A549 (cell line): ENCODE results near the gene CACNB1. TPM values are rescaled to one million over a fixed set of nuclear protein-coding genes. Genes with fewer than 3 reads are reported as not detected.
A peak's percentile ranks its signal among the peaks of the same experiment; 100 is the strongest.

Experiments
- ATAC-seq, 2 experiments: fragments of 200-7000 bp in 1 of 2; fragments of >200 bp in 1 of 2; cut with Nextera tagmentation in 1 of 2; cut with Tn5 transposase in 1 of 2; 3 replicates each; pipeline versions ENCODE4 v1.8.0 to v1.9.1; 2018 to 2020; ENCODE audit warnings: mild to moderate bottlenecking in 1 of 2, moderate library complexity in 1 of 2
- CTCF ChIA-PET: fragments of 300-600 bp; sonication (Branson Sonifier 250); formaldehyde crosslinking; extraction: SDS; loops from one replicate; lab custom pipeline; 2021; ENCODE audit warnings: antibody characterized with exemption, inconsistent platforms; lab: Yijun Ruan, JAX
- POLR2A ChIA-PET: fragments of 350-600 bp; formaldehyde crosslinking; extraction: SDS; loops from one replicate; lab custom pipeline; 2021; ENCODE audit warnings: antibody characterized with exemption, inconsistent platforms; lab: Yijun Ruan, JAX
- DNase-seq, 2 experiments: peaks; one replicate each; pipeline versions ENCODE4 v3.0.0 to v3.0.0-alpha.2; 2011 to 2016; ENCODE audit warnings: low read depth in 1 of 2, low spot score in 1 of 2
- FAIRE-seq: peaks from 2 replicates; lab custom pipeline; 2011; peaks lifted over from hg19 to GRCh38; lab: Jason Lieb, UNC
- H3K27ac ChIP-seq, 2 experiments: fragments of >200 bp; sonication (Bioruptor Twin); formaldehyde crosslinking; 3 replicates each; pipeline ENCODE4 v1.5.1; 2016 to 2017
- H3K4me1 ChIP-seq: fragments of >200 bp; sonication (Bioruptor Twin); formaldehyde crosslinking; 3 replicates; pipeline ENCODE4 v1.6.1; 2016
- H3K4me2 ChIP-seq: fragments of >200 bp; sonication (Bioruptor Twin); formaldehyde crosslinking; 3 replicates; pipeline ENCODE4 v1.6.1; 2016
- H3K4me3 ChIP-seq: fragments of >200 bp; sonication (Bioruptor Twin); formaldehyde crosslinking; 3 replicates; pipeline ENCODE4 v1.5.1; 2016
- H3K9me3 ChIP-seq: fragments of >200 bp; sonication (Bioruptor Twin); formaldehyde crosslinking; 3 replicates; pipeline ENCODE4 v1.6.1; 2016
- CBX2 ChIP-seq: fragments of 200-600 bp; sonication (generic); IDR thresholded peaks from 2 replicates; pipeline ENCODE4 v1.6.1; 2016; ENCODE audit warnings: low read depth, mild to moderate bottlenecking, borderline replicate concordance
- CEBPB ChIP-seq, 2 experiments: fragments of >200 bp in 1 of 2; sonication (Bioruptor Twin) in 1 of 2; formaldehyde crosslinking in 1 of 2; IDR thresholded peaks; 2 replicates each; pipeline ENCODE4 v1.6.1; 2012 to 2016
- CHD2 ChIP-seq: fragments of 150-350 bp; IDR thresholded peaks from 2 replicates; pipeline ENCODE4 v1.6.1; 2014; ENCODE audit warnings: low read length; ENCODE audit not compliant: partially characterized antibody
- CHD4 ChIP-seq: fragments of 200-600 bp; sonication (generic); IDR thresholded peaks from 2 replicates; pipeline ENCODE4 v1.6.1; 2016; ENCODE audit warnings: antibody characterized with exemption, mild to moderate bottlenecking, borderline replicate concordance
- EHF ChIP-seq: fragments of 250-450 bp; sonication (Bioruptor Pico); IDR thresholded peaks from 2 replicates; pipeline ENCODE4 v1.5.0; 2020; ENCODE audit warnings: mild to moderate bottlenecking
- EHMT2 ChIP-seq: fragments of 200-600 bp; sonication (generic); IDR thresholded peaks from 2 replicates; pipeline ENCODE4 v1.6.1; 2016; ENCODE audit warnings: antibody characterized with exemption, low read depth, mild to moderate bottlenecking, moderate library complexity
- EP300 ChIP-seq, 2 experiments: fragments of >200 bp; sonication (Bioruptor Twin); formaldehyde crosslinking; IDR thresholded peaks; 2 replicates in 1 of 2; 3 replicates in 1 of 2; pipeline ENCODE4 v1.6.1; 2016 to 2017
- ESRRA ChIP-seq: fragments of 150-350 bp; IDR thresholded peaks from 2 replicates; pipeline ENCODE4 v1.6.1; 2014; ENCODE audit warnings: mild to moderate bottlenecking, low read length, borderline replicate concordance
- FOSB ChIP-seq: fragments of 250-450 bp; sonication (Bioruptor Pico); IDR thresholded peaks from 2 replicates; pipeline ENCODE4 v1.5.0; 2020; ENCODE audit warnings: mild to moderate bottlenecking, moderate library complexity
- HOXB13 ChIP-seq: fragments of 250-450 bp; sonication (Bioruptor Pico); IDR thresholded peaks from 2 replicates; pipeline ENCODE4 v1.5.0; 2020; ENCODE audit warnings: low read depth, mild to moderate bottlenecking, moderate library complexity
- JUNB ChIP-seq: fragments of >200 bp; sonication (Bioruptor Twin); formaldehyde crosslinking; IDR thresholded peaks from 2 replicates; pipeline ENCODE4 v1.6.1; 2016
- KDM1A ChIP-seq: fragments of 200-600 bp; sonication (generic); IDR thresholded peaks from 2 replicates; pipeline ENCODE4 v1.6.1; 2016; ENCODE audit warnings: low read depth, mild to moderate bottlenecking
- KDM5A ChIP-seq: fragments of 200-600 bp; sonication (generic); IDR thresholded peaks from 2 replicates; pipeline ENCODE4 v1.6.1; 2016; ENCODE audit warnings: antibody characterized with exemption, mild to moderate bottlenecking
- NPAS2 ChIP-seq: fragments of 250-450 bp; sonication (Bioruptor Pico); IDR thresholded peaks from 2 replicates; pipeline ENCODE4 v1.8.0; 2022; ENCODE audit warnings: mild to moderate bottlenecking, moderate library complexity, borderline replicate concordance
- NR3C1 ChIP-seq: fragments of >200 bp; sonication (Bioruptor Twin); formaldehyde crosslinking; IDR thresholded peaks from 3 replicates; pipeline ENCODE4 v1.6.1; 2017
- PHF8 ChIP-seq: fragments of 200-600 bp; sonication (generic); IDR thresholded peaks from 2 replicates; pipeline ENCODE4 v1.6.1; 2016; ENCODE audit warnings: low read depth, mild to moderate bottlenecking, antibody characterized with exemption, moderate library complexity, borderline replicate concordance
- POLR2A ChIP-seq: IDR thresholded peaks from 2 replicates; pipeline ENCODE4 v1.6.1; 2012; ENCODE audit warnings: mild to moderate bottlenecking, low read length
- POLR2AphosphoS2 ChIP-seq: conservative IDR thresholded peaks from 2 replicates; pipeline ENCODE4 v1.6.1; 2012; ENCODE audit warnings: low read length, improper control_type of control experiment, inconsistent platforms
- RAD21 ChIP-seq, 2 experiments: fragments of >200 bp in 1 of 2; sonication (Bioruptor Twin) in 1 of 2; formaldehyde crosslinking in 1 of 2; IDR thresholded peaks in 1 of 2; conservative IDR thresholded peaks in 1 of 2; 2 replicates in 1 of 2; 3 replicates in 1 of 2; pipeline ENCODE4 v1.6.1; 2012 to 2018; ENCODE audit warnings: inconsistent platforms in 1 of 2
- SMC3 ChIP-seq: fragments of >200 bp; sonication (Bioruptor Twin); formaldehyde crosslinking; IDR thresholded peaks from 3 replicates; pipeline ENCODE4 v1.6.1; 2018; ENCODE audit warnings: inconsistent platforms
- SREBF2 ChIP-seq: fragments of 450-650 bp; IDR thresholded peaks from 2 replicates; pipeline ENCODE4 v1.6.1; 2014; ENCODE audit warnings: mild to moderate bottlenecking, moderate library complexity
- ZFP36 ChIP-seq: fragments of 450-650 bp; IDR thresholded peaks from 2 replicates; pipeline ENCODE4 v1.6.1; 2014; ENCODE audit warnings: borderline replicate concordance; ENCODE audit not compliant: partially characterized antibody
- ZNF302 ChIP-seq: fragments of 250-450 bp; sonication (Bioruptor Pico); IDR thresholded peaks from 2 replicates; pipeline ENCODE4 v1.9.0; 2021; ENCODE audit warnings: inconsistent platforms, mild to moderate bottlenecking, moderate library complexity
- ZSCAN20 ChIP-seq: fragments of 250-450 bp; sonication (Bioruptor Pico); IDR thresholded peaks from 2 replicates; pipeline ENCODE4 v1.8.0; 2022; ENCODE audit warnings: mild to moderate bottlenecking, moderate library complexity
- WGBS: methylation state at CpG from one replicate; pipeline ENCODE4 v1.1.6; 2017; ENCODE audit errors: missing lambda C conversion rate; 5-methylcytosine and 5-hydroxymethylcytosine counted together
- polyA plus RNA-seq, 4 experiments: library from polyadenylated mRNA; depleted of rRNA in 3 of 4; stranded (reverse); fragments of >200 nt; fragmentation: RNase III in 1 of 4; extraction: RNeasy Plus Mini Kit Qiagen cat#74134 plus additional on column Dnase treatment in 1 of 4; gene quantifications; 2 replicates in 3 of 4; 3 replicates in 1 of 4; pipeline ENCODE4 v1.2.3, GENCODE V29; 2011 to 2017
- TF ChIP-seq, protein P1 (sequence below): IDR thresholded peaks from 2 replicates; pipeline ENCODE4 v1.6.1; 2012; ENCODE audit warnings: low read depth, borderline replicate concordance
- TF ChIP-seq, protein P2 (sequence below): fragments of >200 bp; sonication (Bioruptor Twin); formaldehyde crosslinking; IDR thresholded peaks from 3 replicates; pipeline ENCODE4 v1.5.1; 2016
- TF ChIP-seq, protein P3 (sequence below): fragments of 250-450 bp; sonication (Bioruptor Pico); IDR thresholded peaks from 2 replicates; pipeline ENCODE4 v1.5.0; 2020; ENCODE audit warnings: low read depth, mild to moderate bottlenecking, moderate library complexity
- TF ChIP-seq, protein P4 (sequence below): IDR thresholded peaks from 2 replicates; pipeline ENCODE4 v1.6.1; 2012

The CACNB1 gene
- polyA plus RNA-seq, 2 of the 4 experiments (the other 2 are of a cell fraction), result 3.6 to 3.9 TPM

DNA sequence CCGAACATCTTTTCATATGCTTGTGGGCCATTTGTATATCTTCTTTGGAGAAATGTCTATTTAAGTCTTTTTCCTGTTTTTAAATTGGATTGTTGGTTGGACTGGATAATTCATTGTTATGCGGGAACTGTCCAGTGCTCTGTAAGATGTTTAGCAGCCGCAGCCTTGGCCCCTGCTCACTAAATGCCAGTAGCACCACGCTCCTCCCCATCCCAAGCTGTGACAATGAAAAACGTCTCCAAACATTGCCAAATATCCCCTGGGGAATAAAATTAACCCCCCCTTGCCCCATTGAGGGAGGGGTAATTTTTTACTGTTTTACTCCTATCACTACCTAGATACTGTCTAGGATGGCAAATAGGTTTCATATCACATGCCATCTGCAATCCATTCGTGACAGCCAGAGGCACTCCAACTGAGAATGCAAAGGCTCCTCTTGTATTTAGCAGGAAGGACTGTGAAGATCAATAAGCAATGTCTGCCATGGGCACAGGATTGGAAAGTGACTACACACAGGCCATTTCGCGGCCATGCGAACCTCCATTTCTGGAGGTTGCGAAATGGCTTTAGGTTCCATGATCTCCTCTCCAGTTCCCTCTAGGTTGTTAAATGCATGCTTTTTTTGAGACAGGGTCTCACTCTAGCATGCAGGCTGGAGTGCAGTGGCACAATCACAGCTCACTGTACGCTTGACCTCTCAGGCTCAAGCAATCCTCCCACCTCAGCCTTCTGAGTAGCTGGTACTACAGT lies 55.4 kb downstream of the CACNB1 start:
- H3K27ac ChIP-seq, result no peak overlapping the region
- TF ChIP-seq HOXB13 (CRISPR knock-in tag), result no peak
- peak in 1 of 2 experiments; percentile 60; a peak in 2 of 4 replicates for TF ChIP-seq CEBPB (IDR thresholded peaks at IDR 0.05)
- TF ChIP-seq, all 56 proteins: peak for 1
- DNase-seq, result no peak
- Histone ChIP-seq H3K4me2 (no peak overlapping the region), H3K4me3 (no peak overlapping the region), H3K9me3 (no peaks in the 10 kb centered on the region), H3K4me1 (no peaks in the 10 kb centered on the region)
- ATAC-seq, result no peak
- POLR2A ChIA-PET, result no interaction called here
- 78% methylated on average over 11 of the region's 11 CpGs for WGBS
- FAIRE-seq, result no peak
- CTCF ChIA-PET, result interaction anchor here (0.8 to 29.6 kb wide), 4 partner anchors 11 to 158 kb away, joined by 3 to 612 read pairs (median 32); partner anchors contain the start of genes ARL5C and PLXDC1

DNA sequence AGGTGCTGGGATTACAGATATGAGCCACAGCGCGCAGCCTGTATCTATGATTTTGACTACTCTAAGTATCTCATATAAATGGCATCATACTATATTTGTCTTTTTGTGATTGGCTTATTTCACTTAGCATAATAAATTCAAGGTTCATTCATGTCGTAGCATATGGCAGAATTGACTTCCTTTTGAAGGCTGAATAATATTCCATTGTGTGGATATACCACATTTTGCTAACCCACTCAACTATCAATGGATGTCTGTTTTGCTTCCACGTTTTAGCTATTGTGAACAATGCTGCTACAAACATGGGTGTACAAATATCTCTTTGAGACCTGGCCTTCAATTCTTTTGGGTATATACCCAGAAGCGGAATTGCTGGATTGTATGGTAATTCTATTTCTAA lies 56.2 kb downstream of the CACNB1 start:
- H3K4me2 ChIP-seq, result no peak overlapping the region
- H3K4me3 ChIP-seq, result no peak overlapping the region
- H3K27ac ChIP-seq, result no peak overlapping the region
- POLR2A ChIA-PET, result no interaction called here
- DNase-seq (no peak), ATAC-seq (no peak)
- H3K4me1 ChIP-seq, result no peaks in the 10 kb centered on the region
- H3K9me3 ChIP-seq, result no peaks in the 10 kb centered on the region
- TF ChIP-seq EP300 (IDR thresholded peaks at IDR 0.05), result no peak
- TF ChIP-seq HOXB13 (CRISPR knock-in tag), result no peak
- TF ChIP-seq, protein P1, sequence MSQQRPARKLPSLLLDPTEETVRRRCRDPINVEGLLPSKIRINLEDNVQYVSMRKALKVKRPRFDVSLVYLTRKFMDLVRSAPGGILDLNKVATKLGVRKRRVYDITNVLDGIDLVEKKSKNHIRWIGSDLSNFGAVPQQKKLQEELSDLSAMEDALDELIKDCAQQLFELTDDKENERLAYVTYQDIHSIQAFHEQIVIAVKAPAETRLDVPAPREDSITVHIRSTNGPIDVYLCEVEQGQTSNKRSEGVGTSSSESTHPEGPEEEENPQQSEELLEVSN, result no peak
- TF ChIP-seq CBX2, result no peak
- TF ChIP-seq RAD21 (conservative IDR thresholded peaks at IDR 0.05 in 1 of 2, IDR thresholded peaks at IDR 0.05 in 1 of 2), result no peak
- TF ChIP-seq FOSB, result no peak
- TF ChIP-seq KDM1A, result no peak
- TF ChIP-seq, protein P2, sequence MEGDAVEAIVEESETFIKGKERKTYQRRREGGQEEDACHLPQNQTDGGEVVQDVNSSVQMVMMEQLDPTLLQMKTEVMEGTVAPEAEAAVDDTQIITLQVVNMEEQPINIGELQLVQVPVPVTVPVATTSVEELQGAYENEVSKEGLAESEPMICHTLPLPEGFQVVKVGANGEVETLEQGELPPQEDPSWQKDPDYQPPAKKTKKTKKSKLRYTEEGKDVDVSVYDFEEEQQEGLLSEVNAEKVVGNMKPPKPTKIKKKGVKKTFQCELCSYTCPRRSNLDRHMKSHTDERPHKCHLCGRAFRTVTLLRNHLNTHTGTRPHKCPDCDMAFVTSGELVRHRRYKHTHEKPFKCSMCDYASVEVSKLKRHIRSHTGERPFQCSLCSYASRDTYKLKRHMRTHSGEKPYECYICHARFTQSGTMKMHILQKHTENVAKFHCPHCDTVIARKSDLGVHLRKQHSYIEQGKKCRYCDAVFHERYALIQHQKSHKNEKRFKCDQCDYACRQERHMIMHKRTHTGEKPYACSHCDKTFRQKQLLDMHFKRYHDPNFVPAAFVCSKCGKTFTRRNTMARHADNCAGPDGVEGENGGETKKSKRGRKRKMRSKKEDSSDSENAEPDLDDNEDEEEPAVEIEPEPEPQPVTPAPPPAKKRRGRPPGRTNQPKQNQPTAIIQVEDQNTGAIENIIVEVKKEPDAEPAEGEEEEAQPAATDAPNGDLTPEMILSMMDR, result no peak
- no peak for TF ChIP-seq EHF (CRISPR knock-in tag)
- no peak for TF ChIP-seq CHD2
- TF ChIP-seq, protein P3, sequence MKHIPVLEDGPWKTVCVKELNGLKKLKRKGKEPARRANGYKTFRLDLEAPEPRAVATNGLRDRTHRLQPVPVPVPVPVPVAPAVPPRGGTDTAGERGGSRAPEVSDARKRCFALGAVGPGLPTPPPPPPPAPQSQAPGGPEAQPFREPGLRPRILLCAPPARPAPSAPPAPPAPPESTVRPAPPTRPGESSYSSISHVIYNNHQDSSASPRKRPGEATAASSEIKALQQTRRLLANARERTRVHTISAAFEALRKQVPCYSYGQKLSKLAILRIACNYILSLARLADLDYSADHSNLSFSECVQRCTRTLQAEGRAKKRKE (CRISPR knock-in tag), result no peak
- TF ChIP-seq ZFP36, result no peak
- TF ChIP-seq NR3C1, result no peak
- TF ChIP-seq, all 56 proteins: peak for 0
- WGBS, result 61% methylated on average over 5 of the region's 5 CpGs
- peak; percentile 92 for FAIRE-seq
- CTCF ChIA-PET, result interaction anchor here (0.6 to 29.6 kb wide), 4 partner anchors 32 to 158 kb away, joined by 3 to 612 read pairs (median 21); partner anchors contain the start of gene ARL5C

DNA sequence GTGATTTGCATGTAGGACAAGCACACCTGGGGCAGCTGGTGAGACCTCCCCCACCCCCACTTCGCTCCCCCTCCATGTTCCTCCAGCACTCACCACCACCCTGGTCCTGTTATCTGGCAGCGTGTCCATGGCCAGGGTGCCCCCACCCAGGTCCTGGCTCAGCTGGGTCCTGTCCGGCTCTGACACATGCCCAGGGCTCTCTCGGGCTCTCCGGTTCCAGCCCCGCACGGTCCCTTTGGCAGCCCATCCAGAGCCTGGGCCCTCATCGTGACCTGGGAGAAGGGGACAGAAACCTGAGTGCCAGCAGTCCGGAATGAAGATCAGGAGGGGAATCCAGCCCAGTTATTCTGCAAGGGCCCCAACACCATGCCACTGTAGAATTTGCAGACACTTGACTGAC lies 57.9 kb downstream of the CACNB1 start:
- POLR2A ChIA-PET, result interaction anchor here (0.7 kb wide), 1 partner anchor 259 kb away, joined by 3 read pairs; no protein-coding TSS in a partner anchor
- Histone ChIP-seq H3K27ac (no peak overlapping the region), H3K4me3 (no peak overlapping the region), H3K4me2 (no peak overlapping the region), H3K4me1 (no peaks in the 10 kb centered on the region), H3K9me3 (no peaks in the 10 kb centered on the region)
- WGBS, result 91% methylated on average over 8 of the region's 9 CpGs
- CTCF ChIA-PET, result interaction anchor here (0.6 to 29.6 kb wide), 5 partner anchors 10 to 156 kb away, joined by 4 to 612 read pairs (median 6); partner anchors contain the start of gene ARL5C
- no peak for FAIRE-seq
- no peak for TF ChIP-seq POLR2A
- TF ChIP-seq ESRRA, result no peak
- no peak for TF ChIP-seq NR3C1
- TF ChIP-seq SREBF2, result no peak
- no peak for TF ChIP-seq ZSCAN20 (CRISPR knock-in tag)
- TF ChIP-seq EHMT2, result no peak
- no peak for TF ChIP-seq PHF8
- TF ChIP-seq RAD21 (conservative IDR thresholded peaks at IDR 0.05 in 1 of 2, IDR thresholded peaks at IDR 0.05 in 1 of 2), result no peak
- TF ChIP-seq POLR2AphosphoS2, result no peak
- TF ChIP-seq JUNB, result no peak
- no peak for TF ChIP-seq ZNF302 (CRISPR knock-in tag)
- TF ChIP-seq SMC3, result no peak
- no peak for TF ChIP-seq KDM5A
- TF ChIP-seq, protein P2, result no peak
- TF ChIP-seq, protein P4, sequence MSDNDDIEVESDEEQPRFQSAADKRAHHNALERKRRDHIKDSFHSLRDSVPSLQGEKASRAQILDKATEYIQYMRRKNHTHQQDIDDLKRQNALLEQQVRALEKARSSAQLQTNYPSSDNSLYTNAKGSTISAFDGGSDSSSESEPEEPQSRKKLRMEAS, result no peak
- TF ChIP-seq KDM1A, result no peak
- TF ChIP-seq NPAS2 (CRISPR knock-in tag), result no peak
- no peak for TF ChIP-seq CHD4
- ATAC-seq, result peak in 1 of 2 experiments; percentile 14; a peak in 2 of 6 replicates
- no peak for DNase-seq
